Skeletal muscle cell (primary cell): Measurements from ENCODE around the gene TDRD12.
"Not testable (repeated sequence)": the region's sequence is repeated elsewhere in the genome, so short reads cannot be mapped to it uniquely, and the experiment has no call there.

ENCODE experiments used
- DNase-seq: peaks from one replicate; pipeline ENCODE4 v3.0.0-alpha.2; 2010; ENCODE audit warnings: low read depth
- H3K4me3 ChIP-seq: 2 replicates; pipeline ENCODE4 v1.5.1; 2011; ENCODE audit warnings: low read depth, mild to moderate bottlenecking, control low read depth, low read length, moderate library complexity

Gene TDRD12

DNA sequence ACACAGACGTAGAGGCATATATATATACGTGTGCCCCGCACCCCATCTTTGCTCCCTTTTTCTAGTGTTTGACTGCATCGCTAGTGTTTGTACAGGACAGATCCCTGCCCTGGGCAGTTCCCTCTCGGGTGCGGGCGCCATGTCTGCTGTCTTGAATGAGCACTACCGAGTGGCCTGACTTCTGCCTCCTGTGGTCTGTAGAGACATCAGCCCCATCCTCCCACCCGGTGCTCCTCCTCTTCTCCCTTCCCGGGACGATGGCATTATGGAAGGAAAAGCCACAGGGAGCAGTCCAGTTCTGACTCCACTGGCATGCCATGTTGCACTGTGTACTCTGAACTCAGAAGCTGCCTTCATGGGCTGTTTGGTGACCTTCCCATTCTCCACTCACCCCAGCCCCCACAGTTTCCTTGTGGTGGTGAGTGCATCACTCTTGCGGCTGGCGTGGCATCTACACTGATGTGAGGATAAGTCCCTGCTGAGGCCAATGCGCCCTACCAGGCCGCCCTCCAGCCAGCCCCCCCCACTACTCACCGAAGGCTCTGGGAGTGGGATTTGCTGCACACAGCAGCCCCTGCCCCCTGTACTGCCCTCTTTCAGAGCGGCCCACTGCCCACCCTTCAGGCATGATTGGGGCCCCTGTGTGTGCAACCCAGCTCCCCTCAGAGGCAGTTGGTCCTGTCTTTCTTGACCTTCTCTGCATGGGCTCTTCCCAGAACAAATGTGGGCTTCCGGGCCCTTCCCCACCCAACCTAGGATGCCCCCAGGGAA, 25.2 kb downstream of the TDRD12 start:
- no peak for DNase-seq
- H3K4me3 ChIP-seq: no peak overlapping the region

DNA sequence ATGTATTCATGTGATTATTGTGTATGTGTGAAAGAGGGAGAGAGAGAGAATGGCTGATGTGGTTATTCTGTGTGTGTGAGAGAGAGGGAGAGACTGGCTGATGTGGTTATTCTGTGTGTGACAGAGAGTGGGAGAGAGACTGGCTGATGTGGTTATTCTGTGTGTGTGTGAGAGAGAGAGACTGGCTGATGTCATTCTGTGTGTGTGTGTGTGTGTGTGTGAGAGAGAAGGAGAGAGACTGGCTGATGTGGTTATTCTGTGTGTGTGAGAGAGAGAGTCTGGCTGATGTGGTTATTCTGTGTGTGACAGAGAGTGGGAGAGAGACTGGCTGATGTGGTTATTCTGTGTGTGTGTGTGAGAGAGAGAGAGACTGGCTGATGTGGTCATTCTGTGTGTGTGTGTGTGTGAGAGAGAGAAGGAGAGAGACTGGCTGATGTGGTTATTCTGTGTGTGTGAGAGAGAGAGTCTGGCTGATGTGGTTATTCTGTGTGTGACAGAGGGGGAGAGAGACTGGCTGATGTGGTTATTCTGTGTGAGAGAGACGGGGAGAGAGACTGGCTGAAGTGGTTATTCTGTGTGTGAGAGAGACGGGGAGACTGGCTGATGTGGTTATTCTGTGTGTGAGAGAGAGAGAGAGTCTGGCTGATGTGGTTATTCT, 26.2 kb downstream of the TDRD12 start:
- not testable (repeated sequence) for DNase-seq, H3K4me3 ChIP-seq

DNA sequence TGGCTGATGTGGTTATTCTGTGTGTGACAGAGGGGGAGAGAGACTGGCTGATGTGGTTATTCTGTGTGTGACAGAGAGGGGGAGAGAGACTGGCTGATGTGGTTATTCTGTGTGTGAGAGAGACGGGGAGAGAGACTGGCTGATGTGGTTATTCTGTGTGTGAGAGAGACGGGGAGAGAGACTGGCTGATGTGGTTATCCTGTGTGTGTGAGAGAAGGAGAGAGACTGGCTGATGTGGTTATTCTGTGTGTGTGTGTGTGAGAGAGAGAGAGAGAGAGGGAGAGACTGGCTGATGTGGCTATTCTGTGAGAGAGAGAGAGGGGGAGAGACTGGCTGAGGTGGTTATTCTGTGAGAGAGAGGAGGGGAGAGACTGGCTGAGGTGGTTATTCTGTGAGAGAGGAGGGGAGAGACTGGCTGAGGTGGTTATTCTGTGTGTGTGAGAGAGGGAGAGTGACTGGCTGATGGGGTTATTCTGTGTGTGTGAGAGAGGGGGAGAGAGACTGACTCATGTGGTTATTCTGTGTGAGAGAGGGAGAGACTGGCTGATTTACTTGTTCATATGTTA, 27.1 kb downstream of the TDRD12 start:
- DNase-seq, H3K4me3 ChIP-seq: not testable (repeated sequence)

DNA sequence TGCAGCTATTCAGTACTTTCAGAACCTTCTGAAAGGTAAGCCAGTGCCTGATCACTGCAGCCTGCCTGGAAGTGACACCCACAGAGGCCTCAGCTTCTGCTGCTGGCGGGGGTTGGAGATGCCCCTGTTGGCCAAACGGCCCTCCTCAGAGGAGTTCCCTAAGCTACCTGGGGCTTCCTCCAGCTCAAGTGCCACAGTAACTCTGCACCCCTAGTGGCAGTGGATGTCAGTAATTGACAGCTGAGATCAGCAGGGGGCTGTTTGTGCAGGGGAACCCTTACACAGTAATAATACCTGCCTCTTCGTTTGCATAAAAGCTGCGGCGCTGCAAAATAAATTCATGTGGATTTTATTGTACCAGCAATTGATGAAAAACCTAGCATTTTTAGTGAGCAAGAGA, 28.9 kb downstream of the TDRD12 start:
- H3K4me3 ChIP-seq: no peak overlapping the region
- DNase-seq: no peak

DNA sequence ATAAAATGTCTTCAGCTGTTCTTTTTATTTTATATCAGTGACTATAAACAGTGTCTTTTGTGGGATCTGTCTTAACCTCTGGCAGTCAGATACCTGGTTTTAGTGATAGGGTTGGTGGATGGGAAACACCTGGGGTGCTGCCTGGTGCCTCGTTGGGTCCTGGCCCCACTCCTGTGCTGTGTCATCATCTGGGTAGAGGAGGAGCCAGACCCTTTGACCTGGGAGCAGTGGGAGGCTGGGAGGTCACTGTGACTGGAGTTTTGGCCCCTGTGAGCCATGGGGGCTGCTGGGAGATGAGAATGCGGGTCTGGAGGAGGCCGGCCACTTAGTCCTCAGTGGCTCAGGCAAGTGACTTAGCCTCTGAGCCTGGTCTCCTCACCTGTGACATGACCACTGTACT, 29.4 kb downstream of the TDRD12 start:
- DNase-seq: no peak
- H3K4me3 ChIP-seq: no peak overlapping the region

DNA sequence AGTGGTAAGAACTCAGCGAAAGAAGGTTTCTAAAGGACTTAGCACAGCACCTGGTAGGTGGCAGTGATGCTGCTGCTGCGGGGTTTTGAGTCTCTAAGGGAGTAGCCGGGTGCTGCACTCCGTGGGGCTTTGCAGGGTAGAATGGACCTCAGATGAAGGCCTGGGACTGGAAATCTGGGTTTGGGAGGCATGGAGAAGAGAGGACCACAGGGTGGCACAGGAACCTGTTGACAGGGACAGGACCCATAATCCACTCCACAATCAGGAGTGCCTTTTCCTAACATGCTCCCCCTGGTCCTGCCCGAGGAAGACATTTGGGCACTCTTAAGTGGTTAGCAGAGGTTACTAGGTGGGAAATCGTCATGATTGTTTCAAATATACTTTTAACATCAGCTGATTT, 29.8 kb downstream of the TDRD12 start:
- DNase-seq: no peak
- no peak overlapping the region for H3K4me3 ChIP-seq

DNA sequence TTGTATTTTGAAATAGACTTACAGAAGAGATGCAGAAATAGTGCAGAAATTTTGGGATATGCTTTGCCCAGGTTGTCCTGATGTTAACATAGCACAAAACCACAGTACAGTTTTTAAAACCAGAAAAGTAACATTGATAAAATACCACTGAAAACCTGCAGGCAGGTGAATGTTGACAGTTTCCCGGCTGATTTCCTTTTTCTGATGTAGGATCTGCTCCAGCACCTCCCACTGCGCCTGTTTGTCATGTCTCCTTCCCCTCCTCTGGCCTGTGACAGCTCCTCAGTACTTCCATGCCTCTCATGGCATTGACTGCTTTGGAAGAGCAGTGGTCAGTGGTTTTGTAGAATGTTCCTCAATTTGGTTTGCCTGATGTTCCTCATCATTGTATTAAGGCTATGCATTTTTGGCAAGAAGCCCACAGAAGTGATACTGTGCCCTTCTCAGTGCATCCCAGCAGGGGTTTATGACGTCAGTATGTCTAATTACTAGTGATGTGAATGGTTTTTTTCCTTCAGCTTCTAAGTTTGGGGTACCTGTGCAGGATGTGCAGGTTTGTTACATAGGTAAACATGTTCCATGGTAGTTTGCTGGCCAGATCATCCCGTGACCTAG, 31.0 kb downstream of the TDRD12 start:
- H3K4me3 ChIP-seq: no peak overlapping the region
- DNase-seq: no peak

DNA sequence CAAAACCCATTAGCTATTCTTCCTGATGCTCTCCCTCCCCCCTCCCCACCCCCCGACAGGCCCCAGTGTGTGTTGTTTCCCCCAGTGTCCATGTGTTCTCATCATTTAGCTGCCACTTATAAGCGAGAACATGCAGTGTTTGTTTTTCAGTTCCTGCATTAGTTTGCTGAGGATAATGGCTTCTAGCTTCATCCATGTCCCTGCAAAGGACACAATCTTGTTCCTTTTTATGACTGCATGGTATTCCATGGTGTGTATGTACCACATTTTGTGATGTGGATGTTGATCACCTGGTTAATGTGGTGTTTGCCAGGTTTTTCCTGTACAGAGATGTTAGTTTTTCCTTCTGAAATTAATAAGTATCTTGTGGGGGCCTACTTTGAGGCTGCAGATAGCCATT, 31.5 kb downstream of the TDRD12 start:
- no peak for DNase-seq
- H3K4me3 ChIP-seq: no peak overlapping the region

DNA sequence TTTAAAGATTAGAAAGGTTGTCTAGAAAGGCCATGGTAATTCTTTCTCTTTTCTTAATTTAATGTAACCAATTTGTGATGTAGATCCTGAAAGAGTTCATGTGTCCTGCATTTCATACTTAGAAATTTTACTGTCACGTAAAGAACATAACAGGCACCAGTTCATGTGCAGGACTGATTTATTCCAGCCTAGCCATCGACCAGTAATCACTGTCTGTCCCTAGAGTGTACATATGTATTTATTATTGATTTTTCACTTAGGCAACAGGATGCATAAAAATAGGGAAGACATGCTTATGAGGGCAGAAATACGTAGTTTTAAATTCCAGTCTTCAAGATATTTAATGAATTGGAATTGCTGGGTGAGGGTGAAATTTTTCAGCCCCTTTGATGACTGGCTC, 37.6 kb downstream of the TDRD12 start:
- DNase-seq: no peak
- no peak overlapping the region for H3K4me3 ChIP-seq

DNA sequence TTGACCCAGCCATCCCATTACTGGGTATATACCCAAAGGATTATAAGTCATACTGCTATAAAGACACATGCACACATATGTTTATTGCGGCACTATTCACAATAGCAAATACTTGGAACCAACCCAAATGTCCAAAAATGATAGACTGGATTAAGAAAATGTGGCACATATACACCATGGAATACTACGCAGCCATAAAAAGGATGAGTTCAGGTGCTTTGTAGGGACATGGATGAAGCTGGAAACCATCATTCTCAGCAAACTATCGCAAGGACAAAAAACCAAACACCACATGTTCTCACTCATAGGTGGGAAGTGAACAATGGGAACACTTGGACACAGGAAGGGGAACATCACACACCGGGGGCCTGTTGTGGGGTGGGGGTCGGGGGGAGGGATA, 45.8 kb downstream of the TDRD12 start:
- H3K4me3 ChIP-seq, DNase-seq: not testable (repeated sequence)

DNA sequence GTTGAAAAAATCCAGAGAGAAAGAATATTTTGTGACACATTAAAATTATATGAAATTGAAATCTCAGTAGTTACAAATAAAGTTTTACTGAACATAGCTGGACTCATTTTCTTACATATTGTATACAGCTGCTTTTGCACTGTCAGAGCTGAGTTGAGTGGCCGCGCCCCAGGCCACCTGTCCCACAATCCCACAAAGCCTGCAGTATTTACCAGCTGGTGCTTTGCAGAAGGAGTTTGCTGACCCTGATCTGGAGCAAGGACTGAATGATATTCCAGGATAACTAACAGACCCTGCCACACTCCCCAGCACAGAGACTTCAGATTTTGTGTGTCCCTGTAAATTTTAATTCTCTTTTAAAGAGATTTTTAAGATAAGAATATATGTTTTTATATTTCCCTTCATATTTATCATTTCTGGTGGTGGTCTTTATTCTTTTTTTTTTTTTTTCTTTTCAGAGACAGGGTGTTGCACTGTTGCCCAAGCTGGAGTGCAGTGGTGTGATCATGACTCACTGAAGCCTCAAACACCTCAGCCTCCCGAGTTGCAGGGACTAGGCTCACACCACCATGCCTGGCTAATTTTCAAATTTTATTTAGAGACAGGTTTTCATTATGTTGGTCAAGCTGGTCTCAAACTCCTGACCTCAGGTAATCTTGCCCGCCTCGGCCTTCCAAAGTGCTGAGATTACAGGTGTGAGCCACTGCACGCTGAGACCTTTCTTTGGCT, 48.5 kb downstream of the TDRD12 start:
- H3K4me3 ChIP-seq: no peak overlapping the region
- no peak for DNase-seq

DNA sequence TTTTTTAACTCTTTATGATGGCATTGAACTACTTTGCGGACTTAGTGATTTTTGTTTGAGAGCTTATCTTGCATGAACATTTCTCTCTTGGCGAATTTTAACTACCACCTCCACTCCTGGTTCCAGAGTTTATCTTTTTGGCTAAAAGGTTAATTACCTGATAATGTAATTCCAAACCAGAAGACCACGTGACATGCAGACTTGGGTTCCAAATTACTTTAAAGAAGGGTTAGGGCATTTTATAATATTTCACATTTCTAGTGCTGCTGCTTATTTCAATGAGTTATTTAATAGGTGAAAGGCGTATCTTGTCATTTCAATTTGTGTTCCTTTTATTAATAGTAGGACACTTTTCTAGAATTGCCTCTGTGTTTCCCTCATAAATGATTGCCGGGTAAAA, 52.0 kb downstream of the TDRD12 start:
- H3K4me3 ChIP-seq: no peak overlapping the region
- no peak for DNase-seq

DNA sequence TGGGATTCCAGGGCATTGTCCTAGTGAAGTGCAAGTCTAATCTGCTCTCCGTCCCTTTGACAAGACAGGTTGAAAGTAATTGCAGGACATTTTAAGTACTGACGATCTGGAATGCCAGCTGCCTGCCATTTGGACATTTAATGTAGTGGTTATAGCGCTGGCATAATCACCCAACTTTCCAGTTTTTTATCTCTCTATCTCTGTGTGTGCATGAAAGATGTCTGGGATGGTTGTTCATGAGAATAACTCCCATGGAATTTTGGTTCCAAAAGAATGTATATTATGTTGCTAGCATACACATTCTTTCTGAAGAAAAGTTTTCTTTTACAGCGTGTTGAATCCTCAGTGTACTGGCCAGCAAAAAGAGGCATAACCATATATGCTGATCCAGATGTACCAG, 53.6 kb downstream of the TDRD12 start:
- DNase-seq: no peak
- H3K4me3 ChIP-seq: no peak overlapping the region

DNA sequence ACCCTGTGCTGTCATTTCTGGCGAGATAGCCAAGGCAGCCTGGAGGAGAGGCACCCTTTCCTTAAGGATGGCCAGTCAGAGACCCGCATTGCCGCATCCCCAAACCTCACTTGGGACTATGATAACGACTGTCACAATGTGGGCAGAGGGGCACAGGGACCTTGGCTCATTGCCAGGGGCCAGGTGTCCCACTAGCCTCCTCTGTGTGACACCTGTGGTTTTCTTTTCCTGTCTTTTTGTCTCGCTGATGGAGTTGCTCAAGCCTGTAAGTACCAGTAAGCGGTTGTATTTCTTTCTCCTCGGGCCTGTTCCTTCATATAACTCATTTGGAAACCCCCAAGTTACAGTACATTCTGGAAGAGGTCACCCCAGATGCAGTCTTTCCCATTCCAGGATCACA, 59.5 kb downstream of the TDRD12 start:
- no peak for DNase-seq
- H3K4me3 ChIP-seq: no peak overlapping the region

DNA sequence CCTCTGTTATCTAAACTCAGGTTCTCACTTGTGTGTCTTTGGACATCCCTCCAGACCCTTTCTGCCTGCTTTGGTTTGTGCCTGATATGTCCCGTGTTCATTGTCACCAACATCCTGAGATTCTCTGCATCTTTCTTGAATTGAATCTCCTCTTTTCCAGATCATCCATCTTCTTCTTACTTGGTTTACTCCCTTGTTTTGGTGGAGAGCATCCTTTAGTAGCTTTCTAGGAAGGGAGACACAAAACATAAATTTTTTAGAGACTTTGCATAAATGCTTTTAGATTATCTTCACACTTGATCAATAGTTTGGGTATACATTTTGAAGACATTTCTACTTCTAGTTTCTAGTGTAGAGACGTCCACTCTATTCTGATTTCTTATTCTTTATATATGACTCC, 61.7 kb downstream of the TDRD12 start:
- H3K4me3 ChIP-seq: no peak overlapping the region
- no peak for DNase-seq

DNA sequence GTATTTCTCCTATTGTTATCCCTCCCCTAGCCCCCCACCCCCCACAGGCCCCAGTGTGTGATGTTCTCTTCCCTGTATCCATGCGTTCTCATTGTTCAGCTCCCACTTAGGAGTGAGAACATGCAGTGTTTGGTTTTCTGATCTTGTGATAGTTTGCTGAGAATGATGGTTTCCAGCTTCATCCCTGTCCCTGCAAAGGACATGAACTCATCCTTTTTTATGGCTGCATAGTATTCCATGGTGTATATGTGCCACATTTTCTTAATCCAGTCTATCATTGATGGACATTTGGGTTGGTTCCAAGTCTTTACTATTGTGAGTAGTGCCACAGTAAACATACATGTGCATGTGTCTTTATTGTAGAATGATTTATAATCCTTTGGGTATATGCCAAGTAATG, 62.5 kb downstream of the TDRD12 start:
- H3K4me3 ChIP-seq, DNase-seq: not testable (repeated sequence)

DNA sequence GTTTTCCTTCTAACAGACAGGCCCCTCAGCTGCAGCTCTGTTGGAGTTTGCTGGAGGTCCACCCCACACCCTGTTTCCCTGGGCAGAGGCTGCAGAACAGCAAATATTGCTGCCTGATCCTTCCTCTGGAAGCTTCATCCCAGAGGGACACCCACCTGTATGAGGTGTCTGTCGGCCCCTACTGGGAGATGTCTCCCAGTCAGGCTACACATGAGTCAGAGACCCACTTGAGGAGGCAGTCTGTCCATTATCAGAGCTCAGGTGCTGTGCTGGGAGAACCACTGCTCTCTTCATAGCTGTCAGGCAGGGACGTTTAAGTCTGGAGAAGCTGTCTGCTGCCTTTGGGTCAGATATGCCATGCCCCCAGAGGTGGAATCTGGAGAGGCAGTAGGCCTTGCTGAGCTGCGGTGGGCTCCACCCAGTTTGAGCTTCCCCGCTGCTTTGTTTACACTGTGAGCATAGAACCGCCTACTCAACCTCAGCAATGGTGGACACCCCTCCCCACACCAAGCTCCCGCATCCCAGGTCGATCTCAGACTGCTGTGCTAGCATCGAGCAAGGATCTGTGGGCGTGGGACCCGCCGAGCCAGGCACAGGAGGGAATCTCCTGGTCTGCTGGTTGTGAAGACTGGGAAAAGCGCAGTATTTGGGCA, 67.7 kb downstream of the TDRD12 start:
- not testable (repeated sequence) for H3K4me3 ChIP-seq, DNase-seq

DNA sequence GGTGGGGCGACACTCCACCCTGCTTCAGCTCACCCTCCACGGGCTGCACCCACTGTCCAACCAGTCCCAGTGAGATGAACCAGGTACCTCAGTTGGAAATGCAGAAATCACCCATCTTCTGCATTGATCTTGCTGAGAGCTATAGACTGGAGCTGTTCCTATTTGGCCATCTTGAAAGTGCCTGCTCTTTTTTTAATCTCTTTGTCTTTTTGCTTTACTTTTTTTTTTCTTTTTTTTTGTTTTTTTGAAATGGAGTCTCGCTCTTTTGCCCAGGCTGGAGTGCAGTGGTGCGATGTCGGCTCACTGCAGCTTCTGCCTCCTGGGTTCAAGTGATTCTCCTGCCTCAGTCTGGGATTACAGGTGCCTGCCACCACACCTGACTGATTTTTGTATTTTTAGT, 68.3 kb downstream of the TDRD12 start:
- DNase-seq, H3K4me3 ChIP-seq: not testable (repeated sequence)

DNA sequence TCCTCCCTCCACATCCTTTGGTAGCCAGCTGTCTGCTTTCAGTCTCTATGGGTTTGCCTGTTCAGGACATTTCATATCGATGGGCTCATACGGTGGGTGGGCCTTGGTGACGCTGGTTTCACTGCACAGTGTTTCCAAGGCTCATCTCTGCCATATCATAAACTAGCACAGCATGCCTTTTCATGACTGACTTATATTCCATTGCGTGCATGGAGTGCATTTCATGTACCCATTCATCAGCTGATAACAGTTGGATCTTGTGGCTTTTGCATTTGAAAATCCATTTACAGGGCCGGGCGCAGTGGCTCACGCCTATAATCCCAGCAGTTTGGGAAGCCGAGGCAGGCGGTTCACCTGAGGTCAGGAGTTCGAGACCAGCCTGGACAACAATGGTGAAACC, 69.9 kb downstream of the TDRD12 start:
- H3K4me3 ChIP-seq: no peak overlapping the region
- no peak for DNase-seq
